Measurements from ENCODE around the gene PLCB3. TPM values are rescaled to one million over a fixed set of nuclear protein-coding genes. Genes with fewer than 3 reads are reported as not detected.

Gene PLCB3
- total and polyA plus RNA-seq, 2 of the 13 experiments (the other 11 are each of a cell fraction or from before 2014, with no cell fraction given): 7.5 to 13.8 TPM

DNA sequence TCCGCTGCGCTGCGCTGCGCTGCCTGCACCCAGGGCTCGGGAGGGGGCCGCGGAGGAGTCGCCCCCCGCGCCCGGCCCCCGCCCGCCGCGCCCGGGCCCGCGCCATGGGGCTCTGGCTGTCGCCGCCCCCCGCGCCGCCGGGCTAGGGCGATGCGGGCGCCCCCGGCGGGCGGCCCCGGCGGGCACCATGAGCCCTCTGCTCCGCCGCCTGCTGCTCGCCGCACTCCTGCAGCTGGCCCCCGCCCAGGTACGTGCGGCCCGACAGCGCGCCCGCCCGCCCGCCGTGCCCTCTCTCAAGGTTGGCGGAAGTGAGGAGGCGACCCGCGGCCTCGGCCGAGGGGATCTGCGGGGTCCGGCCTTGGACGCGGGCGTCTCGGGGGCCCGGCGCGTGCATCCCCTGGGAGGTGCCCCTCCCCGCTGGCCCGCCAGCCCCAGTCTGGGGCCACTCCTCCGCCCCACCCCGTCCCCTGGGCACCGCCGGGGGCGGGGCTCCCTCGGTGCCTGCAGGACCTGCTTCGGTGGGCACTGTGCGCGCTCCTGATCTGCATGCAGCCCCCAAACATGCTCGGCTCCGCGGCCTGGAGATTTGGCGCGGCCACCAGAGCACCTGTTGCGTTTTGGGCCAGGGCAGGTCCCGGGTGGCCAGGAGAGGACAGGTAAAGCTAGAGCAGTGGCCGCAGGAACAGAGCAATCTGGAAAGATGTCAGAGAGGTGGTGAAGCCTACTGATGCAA, 16.5 kb upstream of the PLCB3 start (continued):
- TF ChIP-seq, protein P1, sequence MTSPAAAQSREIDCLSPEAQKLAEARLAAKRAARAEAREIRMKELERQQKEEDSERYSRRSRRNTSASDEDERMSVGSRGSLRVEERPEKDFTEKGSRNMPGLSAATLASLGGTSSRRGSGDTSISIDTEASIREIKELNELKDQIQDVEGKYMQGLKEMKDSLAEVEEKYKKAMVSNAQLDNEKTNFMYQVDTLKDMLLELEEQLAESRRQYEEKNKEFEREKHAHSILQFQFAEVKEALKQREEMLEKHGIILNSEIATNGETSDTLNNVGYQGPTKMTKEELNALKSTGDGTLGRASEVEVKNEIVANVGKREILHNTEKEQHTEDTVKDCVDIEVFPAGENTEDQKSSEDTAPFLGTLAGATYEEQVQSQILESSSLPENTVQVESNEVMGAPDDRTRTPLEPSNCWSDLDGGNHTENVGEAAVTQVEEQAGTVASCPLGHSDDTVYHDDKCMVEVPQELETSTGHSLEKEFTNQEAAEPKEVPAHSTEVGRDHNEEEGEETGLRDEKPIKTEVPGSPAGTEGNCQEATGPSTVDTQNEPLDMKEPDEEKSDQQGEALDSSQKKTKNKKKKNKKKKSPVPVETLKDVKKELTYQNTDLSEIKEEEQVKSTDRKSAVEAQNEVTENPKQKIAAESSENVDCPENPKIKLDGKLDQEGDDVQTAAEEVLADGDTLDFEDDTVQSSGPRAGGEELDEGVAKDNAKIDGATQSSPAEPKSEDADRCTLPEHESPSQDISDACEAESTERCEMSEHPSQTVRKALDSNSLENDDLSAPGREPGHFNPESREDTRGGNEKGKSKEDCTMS (CRISPR knock-in tag; conservative IDR thresholded peaks at IDR 0.05): no peak
- TF ChIP-seq MYC (CRISPR knock-in tag; IDR thresholded peaks at IDR 0.05; ENCODE audit: borderline replicate concordance): peak; percentile 62; the same call in 1 of the 2 replicates
- TF ChIP-seq, protein P2, sequence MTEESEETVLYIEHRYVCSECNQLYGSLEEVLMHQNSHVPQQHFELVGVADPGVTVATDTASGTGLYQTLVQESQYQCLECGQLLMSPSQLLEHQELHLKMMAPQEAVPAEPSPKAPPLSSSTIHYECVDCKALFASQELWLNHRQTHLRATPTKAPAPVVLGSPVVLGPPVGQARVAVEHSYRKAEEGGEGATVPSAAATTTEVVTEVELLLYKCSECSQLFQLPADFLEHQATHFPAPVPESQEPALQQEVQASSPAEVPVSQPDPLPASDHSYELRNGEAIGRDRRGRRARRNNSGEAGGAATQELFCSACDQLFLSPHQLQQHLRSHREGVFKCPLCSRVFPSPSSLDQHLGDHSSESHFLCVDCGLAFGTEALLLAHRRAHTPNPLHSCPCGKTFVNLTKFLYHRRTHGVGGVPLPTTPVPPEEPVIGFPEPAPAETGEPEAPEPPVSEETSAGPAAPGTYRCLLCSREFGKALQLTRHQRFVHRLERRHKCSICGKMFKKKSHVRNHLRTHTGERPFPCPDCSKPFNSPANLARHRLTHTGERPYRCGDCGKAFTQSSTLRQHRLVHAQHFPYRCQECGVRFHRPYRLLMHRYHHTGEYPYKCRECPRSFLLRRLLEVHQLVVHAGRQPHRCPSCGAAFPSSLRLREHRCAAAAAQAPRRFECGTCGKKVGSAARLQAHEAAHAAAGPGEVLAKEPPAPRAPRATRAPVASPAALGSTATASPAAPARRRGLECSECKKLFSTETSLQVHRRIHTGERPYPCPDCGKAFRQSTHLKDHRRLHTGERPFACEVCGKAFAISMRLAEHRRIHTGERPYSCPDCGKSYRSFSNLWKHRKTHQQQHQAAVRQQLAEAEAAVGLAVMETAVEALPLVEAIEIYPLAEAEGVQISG (CRISPR knock-in tag; IDR thresholded peaks at IDR 0.05): peak; percentile 63; the same call in 1 of the 2 replicates
- TF ChIP-seq, protein P3, sequence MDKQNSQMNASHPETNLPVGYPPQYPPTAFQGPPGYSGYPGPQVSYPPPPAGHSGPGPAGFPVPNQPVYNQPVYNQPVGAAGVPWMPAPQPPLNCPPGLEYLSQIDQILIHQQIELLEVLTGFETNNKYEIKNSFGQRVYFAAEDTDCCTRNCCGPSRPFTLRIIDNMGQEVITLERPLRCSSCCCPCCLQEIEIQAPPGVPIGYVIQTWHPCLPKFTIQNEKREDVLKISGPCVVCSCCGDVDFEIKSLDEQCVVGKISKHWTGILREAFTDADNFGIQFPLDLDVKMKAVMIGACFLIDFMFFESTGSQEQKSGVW (CRISPR knock-in tag; IDR thresholded peaks at IDR 0.05; ENCODE audit: borderline replicate concordance): no peak
- no peak for TF ChIP-seq CBX2 (IDR thresholded peaks at IDR 0.05; ENCODE audit: low read depth, low read length)
- TF ChIP-seq CBX2 (CRISPR knock-in tag; IDR thresholded peaks at IDR 0.05; ENCODE audit: low read depth): no peak
- TF ChIP-seq, protein P4, sequence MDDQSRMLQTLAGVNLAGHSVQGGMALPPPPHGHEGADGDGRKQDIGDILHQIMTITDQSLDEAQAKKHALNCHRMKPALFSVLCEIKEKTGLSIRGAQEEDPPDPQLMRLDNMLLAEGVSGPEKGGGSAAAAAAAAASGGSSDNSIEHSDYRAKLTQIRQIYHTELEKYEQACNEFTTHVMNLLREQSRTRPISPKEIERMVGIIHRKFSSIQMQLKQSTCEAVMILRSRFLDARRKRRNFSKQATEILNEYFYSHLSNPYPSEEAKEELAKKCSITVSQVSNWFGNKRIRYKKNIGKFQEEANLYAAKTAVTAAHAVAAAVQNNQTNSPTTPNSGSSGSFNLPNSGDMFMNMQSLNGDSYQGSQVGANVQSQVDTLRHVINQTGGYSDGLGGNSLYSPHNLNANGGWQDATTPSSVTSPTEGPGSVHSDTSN (CRISPR knock-in tag; IDR thresholded peaks at IDR 0.05; ENCODE audit: borderline replicate concordance): no peak
- no peak for TF ChIP-seq ZNF660 (CRISPR knock-in tag; IDR thresholded peaks at IDR 0.05; ENCODE audit: borderline replicate concordance, low read depth)
- TF ChIP-seq FOXA1 (IDR thresholded peaks at IDR 0.05): no peak
- no peak for TF ChIP-seq FOXA1 (CRISPR knock-in tag; IDR thresholded peaks at IDR 0.05)
- no peak for TF ChIP-seq CEBPG (CRISPR knock-in tag; IDR thresholded peaks at IDR 0.05)
- TF ChIP-seq MAZ (IDR thresholded peaks at IDR 0.05; ENCODE audit: borderline replicate concordance, low read depth, low read length): peak; percentile 63; the same call in 1 of the 2 replicates
- TF ChIP-seq MAZ (CRISPR knock-in tag; IDR thresholded peaks at IDR 0.05; ENCODE audit: low read depth): 0 out of 2 replicates have a peak, but pooled peaks have one; percentile 29
- TF ChIP-seq KDM2A (CRISPR knock-in tag; IDR thresholded peaks at IDR 0.05; ENCODE audit: borderline replicate concordance, low read depth): no peak
- TF ChIP-seq MXD4 (CRISPR knock-in tag; IDR thresholded peaks at IDR 0.05): 0 out of 2 replicates have a peak, but pooled peaks have one; percentile 53
- TF ChIP-seq ZNF564 (CRISPR knock-in tag; IDR thresholded peaks at IDR 0.05): no peak
- no peak for TF ChIP-seq DNMT3B (CRISPR knock-in tag; conservative IDR thresholded peaks at IDR 0.05)
- TF ChIP-seq EED (CRISPR knock-in tag; IDR thresholded peaks at IDR 0.05): no peak
- TF ChIP-seq SNAI1 (CRISPR knock-in tag; IDR thresholded peaks at IDR 0.05; ENCODE audit: borderline replicate concordance): no peak
- TF ChIP-seq ZFP36L2 (CRISPR knock-in tag; IDR thresholded peaks at IDR 0.05): no peak
- TF ChIP-seq, protein P5, sequence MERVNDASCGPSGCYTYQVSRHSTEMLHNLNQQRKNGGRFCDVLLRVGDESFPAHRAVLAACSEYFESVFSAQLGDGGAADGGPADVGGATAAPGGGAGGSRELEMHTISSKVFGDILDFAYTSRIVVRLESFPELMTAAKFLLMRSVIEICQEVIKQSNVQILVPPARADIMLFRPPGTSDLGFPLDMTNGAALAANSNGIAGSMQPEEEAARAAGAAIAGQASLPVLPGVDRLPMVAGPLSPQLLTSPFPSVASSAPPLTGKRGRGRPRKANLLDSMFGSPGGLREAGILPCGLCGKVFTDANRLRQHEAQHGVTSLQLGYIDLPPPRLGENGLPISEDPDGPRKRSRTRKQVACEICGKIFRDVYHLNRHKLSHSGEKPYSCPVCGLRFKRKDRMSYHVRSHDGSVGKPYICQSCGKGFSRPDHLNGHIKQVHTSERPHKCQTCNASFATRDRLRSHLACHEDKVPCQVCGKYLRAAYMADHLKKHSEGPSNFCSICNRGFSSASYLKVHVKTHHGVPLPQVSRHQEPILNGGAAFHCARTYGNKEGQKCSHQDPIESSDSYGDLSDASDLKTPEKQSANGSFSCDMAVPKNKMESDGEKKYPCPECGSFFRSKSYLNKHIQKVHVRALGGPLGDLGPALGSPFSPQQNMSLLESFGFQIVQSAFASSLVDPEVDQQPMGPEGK (CRISPR knock-in tag; IDR thresholded peaks at IDR 0.05): peak; percentile 79
